Anterior cingulate cortex (tissue), 58 donors: ENCODE data around the gene ZKSCAN2.

Experiments
- DNase-seq, 58 donors: peaks; one replicate each; lab custom pipeline; 2025; lab: John Stamatoyannopoulos, UW

Gene ZKSCAN2

GRCh38 chr16:25224731-25225319 is 32.8 kb downstream of the ZKSCAN2 start:
- no peak for DNase-seq

GRCh38 chr16:25223964-25224363 is 33.7 kb downstream of the ZKSCAN2 start:
- DNase-seq = no peak

DNA sequence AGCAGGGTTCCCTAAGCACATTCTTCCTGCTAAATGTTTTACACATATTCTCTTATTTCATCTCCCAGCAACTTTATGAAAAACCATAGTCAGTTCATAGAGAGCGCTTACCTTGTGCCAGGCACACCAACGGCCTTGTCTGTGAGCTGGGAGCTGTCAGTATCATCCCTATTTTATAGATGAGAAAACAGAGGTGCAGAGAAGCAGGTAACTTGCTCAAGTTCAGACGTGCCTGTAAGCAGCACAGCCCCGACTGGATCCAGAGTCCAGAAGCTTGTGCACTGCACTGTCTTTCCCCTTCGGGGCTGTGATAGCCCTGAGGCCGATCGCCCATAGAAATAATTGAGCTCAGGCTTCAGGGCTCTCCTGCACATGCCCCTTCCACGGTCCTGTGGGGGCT is 34.7 kb downstream of the ZKSCAN2 start:
- DNase-seq = no peak

GRCh38 chr16:25219070-25219737 is 38.4 kb downstream of the ZKSCAN2 start:
- DNase-seq = no peak

DNA sequence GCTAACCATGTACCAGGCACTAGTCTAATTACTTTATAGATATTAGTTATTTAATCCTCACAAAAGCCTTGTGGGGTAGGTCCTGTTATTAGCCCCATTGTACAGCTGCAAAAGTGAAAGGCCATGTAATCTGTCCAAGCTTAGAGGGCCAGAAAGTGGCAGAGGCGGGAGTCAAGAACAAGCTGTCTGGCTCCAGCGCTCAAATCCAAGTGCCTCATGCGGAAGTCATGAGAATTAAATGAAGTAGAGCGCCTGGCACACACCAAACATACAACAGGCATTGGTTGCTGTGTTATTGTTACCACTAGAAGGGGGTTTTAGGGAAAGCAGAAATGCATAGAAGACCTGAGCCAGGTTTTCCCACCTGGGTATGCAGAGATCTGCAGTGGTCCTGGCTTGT is 39.7 kb downstream of the ZKSCAN2 start:
- no peak for DNase-seq

DNA sequence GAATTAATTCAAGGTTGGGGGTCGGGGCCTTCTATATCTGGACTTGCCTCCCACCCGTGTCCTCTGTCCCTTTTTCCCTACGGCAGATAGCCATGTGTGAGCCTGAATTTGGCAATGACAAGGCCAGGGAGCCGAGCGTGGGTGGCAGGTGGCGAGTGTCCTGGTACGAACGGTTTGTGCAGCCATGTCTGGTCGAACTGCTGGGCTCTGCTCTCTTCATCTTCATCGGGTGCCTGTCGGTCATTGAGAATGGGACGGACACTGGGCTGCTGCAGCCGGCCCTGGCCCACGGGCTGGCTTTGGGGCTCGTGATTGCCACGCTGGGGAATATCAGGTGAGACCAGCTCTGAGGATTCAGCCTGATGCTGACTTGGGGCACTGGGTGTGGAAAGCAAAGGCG is 40.5 kb downstream of the ZKSCAN2 start:
- DNase-seq = no peak

DNA sequence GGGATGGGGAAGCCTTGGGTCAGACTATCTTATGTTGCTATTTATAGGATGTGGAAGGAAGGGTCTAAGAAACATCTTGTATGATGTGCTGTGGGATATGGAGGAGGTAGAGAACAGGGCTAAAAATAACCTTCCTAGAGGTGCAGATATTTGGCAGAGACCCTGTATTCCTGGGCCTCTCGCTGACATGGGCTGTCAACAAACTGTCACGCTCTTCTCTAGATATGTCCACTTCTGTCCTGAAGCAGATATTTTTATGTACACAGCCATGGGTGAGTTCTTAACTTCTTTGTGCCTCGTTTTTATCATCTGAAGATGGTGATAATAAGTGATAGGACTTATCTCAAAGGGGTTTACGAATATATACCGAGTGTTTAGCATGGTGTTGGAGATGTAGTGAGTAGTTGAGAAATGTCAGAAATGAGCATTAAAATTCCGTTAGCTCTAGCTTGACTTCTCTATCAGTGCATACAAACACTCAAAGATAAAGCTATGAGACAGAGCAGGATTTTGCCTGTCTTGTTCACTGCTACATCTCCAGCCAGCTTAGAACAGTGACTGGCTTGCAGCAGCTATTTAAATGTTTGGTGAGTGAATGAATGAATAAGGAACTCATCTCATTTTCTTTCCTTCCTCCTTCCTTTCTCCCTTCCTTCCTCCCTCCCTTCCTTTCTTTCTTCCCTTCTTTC is 43.8 kb downstream of the ZKSCAN2 start:
- DNase-seq = no peak

GRCh38 chr16:25212636-25213035 is 45.0 kb downstream of the ZKSCAN2 start:
- no peak for DNase-seq

- DNase-seq = no peak
Measured at GRCh38 chr16:25210758-25211157, 46.9 kb downstream of the ZKSCAN2 start.

GRCh38 chr16:25199457-25199856 is 58.2 kb downstream of the ZKSCAN2 start:
- DNase-seq = no peak

GRCh38 chr16:25198021-25198420 is 59.6 kb downstream of the ZKSCAN2 start:
- no peak for DNase-seq

DNA sequence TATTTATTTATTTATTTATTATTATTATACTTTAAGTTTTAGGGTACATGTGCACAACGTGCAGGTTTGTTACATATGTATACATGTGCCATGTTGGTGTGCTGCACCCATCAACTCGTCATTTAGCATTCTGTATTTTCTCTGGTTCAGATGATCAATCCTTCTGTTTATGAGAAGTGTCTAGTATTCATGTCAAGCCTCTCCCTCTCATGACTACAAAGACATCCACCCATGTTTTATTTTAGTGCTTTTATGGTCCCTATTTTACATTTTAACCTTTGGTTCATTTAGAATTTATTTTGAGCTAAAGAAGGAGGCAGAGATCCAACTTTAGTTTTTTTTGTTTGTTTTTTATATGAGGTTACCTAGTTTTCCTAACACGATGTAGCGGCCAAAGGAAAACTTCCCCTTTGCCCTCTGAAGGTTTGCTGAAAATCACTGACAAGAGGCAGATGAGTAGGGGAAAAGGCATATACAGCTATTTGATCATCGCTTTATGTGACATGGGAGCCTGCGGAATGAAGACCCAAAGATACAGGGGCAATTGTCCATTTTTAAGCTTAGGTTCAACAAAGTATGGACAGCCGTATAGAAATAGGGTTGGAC is 63.3 kb downstream of the ZKSCAN2 start:
- DNase-seq = no peak

DNA sequence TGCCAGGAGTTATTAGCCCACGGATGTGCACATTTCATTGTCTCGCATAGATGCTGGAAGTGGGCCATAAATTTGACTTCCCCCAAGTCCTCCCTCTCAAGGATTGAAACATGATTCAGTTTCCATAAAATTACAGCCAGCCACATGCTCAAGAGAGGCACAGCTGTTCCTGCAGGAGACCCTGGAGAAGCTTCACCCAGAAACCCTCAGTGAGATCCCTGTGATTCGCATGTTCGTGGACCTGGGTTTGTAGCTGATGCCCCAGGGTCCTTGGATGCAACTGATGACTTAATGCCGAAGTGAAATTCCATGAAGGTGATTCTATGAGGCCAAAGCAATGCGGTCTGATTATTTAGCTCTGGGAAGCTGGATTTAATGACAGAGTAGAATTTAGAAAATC is 65.5 kb downstream of the ZKSCAN2 start:
- DNase-seq = no peak

DNA sequence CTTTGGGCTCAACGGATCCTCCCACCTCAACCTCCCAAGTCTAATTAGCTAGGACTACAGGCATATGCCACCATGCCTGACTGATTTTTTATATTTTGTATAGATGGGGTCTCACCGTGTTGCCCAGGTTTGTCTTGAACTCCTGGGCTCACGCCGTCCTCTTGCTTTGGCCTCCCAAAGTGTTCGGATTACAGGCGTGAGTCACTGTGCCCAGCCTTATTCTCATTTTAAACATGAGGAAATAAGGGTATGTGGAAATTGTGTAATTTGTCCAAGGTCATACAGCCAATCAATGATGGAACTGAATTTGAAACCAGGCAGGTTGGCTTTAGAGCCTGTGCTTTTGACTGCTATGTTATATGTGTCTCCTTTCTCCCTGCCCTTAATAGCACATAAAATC is 68.3 kb downstream of the ZKSCAN2 start:
- no peak for DNase-seq

DNA sequence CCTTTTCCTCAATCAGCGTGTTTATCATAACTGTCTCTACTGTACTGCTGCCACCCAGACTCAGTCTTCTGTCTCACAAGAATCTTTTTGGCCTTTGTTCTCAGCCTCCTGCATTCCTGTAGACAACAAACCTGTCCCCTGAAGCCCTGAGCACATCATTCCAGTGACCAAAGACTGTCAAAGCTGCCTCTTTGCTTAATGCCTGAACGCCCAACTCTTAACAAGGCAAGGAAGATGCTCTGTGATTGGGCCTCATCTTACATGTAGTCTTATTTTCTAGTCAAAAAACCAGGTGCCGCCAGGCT is 70.2 kb downstream of the ZKSCAN2 start:
- no peak for DNase-seq
